HG03095 (cell line): Measurements from ENCODE around the gene PLOD2.

Experiments used
- ATAC-seq: cut with Tn5 transposase; IDR thresholded peaks from one replicate; pipeline ENCODE4 v1.9.1; 2021; ENCODE audit warnings: moderate library complexity; ENCODE audit not compliant: unreplicated experiment

PLOD2 gene

GRCh38 chr3:146102885-146103284 lies 58.1 kb downstream of the PLOD2 start:
- ATAC-seq, result no peak

GRCh38 chr3:146101538-146101937 lies 59.4 kb downstream of the PLOD2 start:
- no peak for ATAC-seq

GRCh38 chr3:146100825-146101444 lies 60.0 kb downstream of the PLOD2 start:
- no peak for ATAC-seq

- ATAC-seq, result no peak
Measured at GRCh38 chr3:146100180-146100579, 60.8 kb downstream of the PLOD2 start.

GRCh38 chr3:146099316-146099715 lies 61.7 kb downstream of the PLOD2 start:
- no peak for ATAC-seq

- ATAC-seq, result no peak
Measured at GRCh38 chr3:146093896-146094295, 67.1 kb downstream of the PLOD2 start.

GRCh38 chr3:146092230-146092629 lies 68.8 kb downstream of the PLOD2 start:
- no peak for ATAC-seq

- no peak for ATAC-seq
Measured at GRCh38 chr3:146091397-146091796, 69.6 kb downstream of the PLOD2 start.

- ATAC-seq, result no peak
Measured at GRCh38 chr3:146090521-146090920, 70.5 kb downstream of the PLOD2 start.

- no peak for ATAC-seq
Measured at GRCh38 chr3:146088840-146089239, 72.1 kb downstream of the PLOD2 start.

GRCh38 chr3:146087116-146087515 lies 73.9 kb downstream of the PLOD2 start:
- ATAC-seq, result no peak

GRCh38 chr3:146086211-146086610 lies 74.8 kb downstream of the PLOD2 start:
- no peak for ATAC-seq

- ATAC-seq, result no peak
Measured at GRCh38 chr3:146085678-146086077, 75.3 kb downstream of the PLOD2 start.

- no peak for ATAC-seq
Measured at GRCh38 chr3:146080578-146080977, 80.4 kb downstream of the PLOD2 start.

GRCh38 chr3:146078031-146078430 lies 83.0 kb downstream of the PLOD2 start:
- no peak for ATAC-seq

GRCh38 chr3:146077181-146077580 lies 83.8 kb downstream of the PLOD2 start:
- ATAC-seq, result no peak

GRCh38 chr3:146072824-146073223 lies 88.2 kb downstream of the PLOD2 start:
- no peak for ATAC-seq

- ATAC-seq, result no peak
Measured at GRCh38 chr3:146072061-146072460, 88.9 kb downstream of the PLOD2 start.

GRCh38 chr3:146071632-146072031 lies 89.4 kb downstream of the PLOD2 start:
- no peak for ATAC-seq

GRCh38 chr3:146067048-146067447 lies 93.9 kb downstream of the PLOD2 start:
- ATAC-seq, result no peak

- no peak for ATAC-seq
Measured at GRCh38 chr3:146065573-146066006, 95.4 kb downstream of the PLOD2 start.

- no peak for ATAC-seq
Measured at GRCh38 chr3:146058241-146058640, 102.7 kb downstream of the PLOD2 start.

GRCh38 chr3:146052791-146053310 lies 108.1 kb downstream of the PLOD2 start:
- no peak for ATAC-seq
